Stomach (tissue), 9 donors: ENCODE results near the gene DNAJC3. TPM values are rescaled to one million over a fixed set of nuclear protein-coding genes. Genes with fewer than 3 reads are reported as not detected.

ENCODE experiments used
- DNase-seq, 2 donors: peaks; one replicate each; pipeline versions ENCODE4 v3.0.0 to v3.0.0-alpha.2; 2013 to 2019
- H3K27ac ChIP-seq, 5 donors: fragments of 200-600 bp in 4 of 5; sonication (generic) in 4 of 5; one replicate each; pipeline ENCODE4 v1.5.1; 2013 to 2019; ENCODE audit warnings: mild to moderate bottlenecking in 1 of 5, moderate library complexity in 1 of 5
- H3K27me3 ChIP-seq, 3 donors: fragments of 200-600 bp; sonication (generic); one replicate each; pipeline ENCODE4 v1.5.1; 2017 to 2019; ENCODE audit warnings: mixed run types in 1 of 3
- H3K36me3 ChIP-seq, 4 donors: fragments of 200-600 bp; sonication (generic); 1 replicate in 3 of 4; 2 replicates in 1 of 4; pipeline ENCODE4 v1.5.1; 2016 to 2019
- H3K4me1 ChIP-seq, 4 donors: fragments of 200-600 bp; sonication (generic); one replicate each; pipeline ENCODE4 v1.5.1; 2016 to 2019
- H3K4me3 ChIP-seq, 4 donors: fragments of 200-600 bp; sonication (generic) in 3 of 4; one replicate each; pipeline ENCODE4 v1.5.1; 2016 to 2019; ENCODE audit warnings: mild to moderate bottlenecking in 1 of 4
- H3K9me3 ChIP-seq, 4 donors: fragments of 200-600 bp; sonication (generic); one replicate each; pipeline ENCODE4 v1.5.1; 2016 to 2019
- CTCF ChIP-seq, 7 experiments: fragments of 450-650 bp in 4 of 7; fragments of 200-600 bp in 3 of 7; sonication (generic) in 3 of 7; IDR thresholded peaks; one replicate each; pipeline ENCODE4 v1.5.1; 2016 to 2019; ENCODE audit warnings: antibody characterized with exemption in 7 of 7, control low read depth in 2 of 7, mild to moderate bottlenecking in 1 of 7
- EP300 ChIP-seq: sonication (generic); formaldehyde crosslinking; IDR thresholded peaks from one replicate; pipeline ENCODE4 v1.6.1; 2017; ENCODE audit warnings: antibody characterized with exemption
- POLR2A ChIP-seq, 4 donors: fragments of 450-650 bp; IDR thresholded peaks; one replicate each; pipeline ENCODE4 v1.6.1; 2016; ENCODE audit warnings: antibody characterized with exemption in 4 of 4, control low read depth in 2 of 4, mild to moderate bottlenecking in 1 of 4, moderate library complexity in 1 of 4
- POLR2AphosphoS5 ChIP-seq, 3 donors: sonication (generic); formaldehyde crosslinking; IDR thresholded peaks; one replicate each; pipeline ENCODE4 v1.6.1; 2016; ENCODE audit warnings: antibody characterized with exemption in 3 of 3
- WGBS, 5 donors: extraction: QIAGEN DNeasy Blood & Tissue Kit in 3 of 5; methylation state at CpG; one replicate each; pipeline versions ENCODE4 v1.1.5 to v1.1.7; 2013 to 2018; 5-methylcytosine and 5-hydroxymethylcytosine counted together
- intact Hi-C: fragments of 100-400 bp; cut with DNase I; formaldehyde crosslinking; loops from one replicate; pipeline ENCODE4 v1.15.1; 2023; ENCODE audit warnings: low total_unique reads
- polyA plus RNA-seq, 3 donors: library from polyadenylated mRNA; stranded (reverse); fragments of 200-250 nt; gene quantifications; one replicate each; pipeline ENCODE4 v1.2.3, GENCODE V29; 2013
- total RNA-seq, 5 donors: library from RNA; depleted of rRNA; stranded (reverse); fragments of >200 nt; gene quantifications; one replicate each; pipeline versions ENCODE4 v1.1.0 to v1.2.3, GENCODE V29; 2014 to 2016
- donor health status: healthy with polysubstance abuse.
- donor health status: Bipolar disorder and iron deficiency.
- donor health status: healthy.

Gene DNAJC3
- total and polyA plus RNA-seq, 8 donors = 6.3 to 102 (median 11.9) TPM

DNA sequence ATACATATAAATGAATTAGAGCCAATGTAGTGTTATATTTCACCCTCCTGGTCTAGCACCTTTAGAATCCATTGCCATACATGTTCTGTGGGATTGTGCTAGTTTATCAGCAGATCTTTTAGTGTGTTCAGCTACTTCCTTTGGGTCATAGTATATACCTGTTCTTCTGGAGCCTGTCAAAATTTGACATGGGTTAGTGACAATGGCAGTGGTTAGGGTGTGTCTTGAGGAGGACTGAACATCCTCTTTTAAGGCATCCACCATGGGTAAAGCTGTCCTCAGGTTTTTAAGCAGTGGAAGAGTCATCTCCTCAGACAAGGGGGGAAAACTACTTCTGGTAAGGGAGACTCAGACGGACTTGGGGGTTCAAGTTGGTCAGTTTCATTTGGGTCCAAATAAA lies 29.4 kb downstream of the DNAJC3 start:
- no peak overlapping the region for H3K27ac ChIP-seq
- intact Hi-C loops = no loop called here

DNA sequence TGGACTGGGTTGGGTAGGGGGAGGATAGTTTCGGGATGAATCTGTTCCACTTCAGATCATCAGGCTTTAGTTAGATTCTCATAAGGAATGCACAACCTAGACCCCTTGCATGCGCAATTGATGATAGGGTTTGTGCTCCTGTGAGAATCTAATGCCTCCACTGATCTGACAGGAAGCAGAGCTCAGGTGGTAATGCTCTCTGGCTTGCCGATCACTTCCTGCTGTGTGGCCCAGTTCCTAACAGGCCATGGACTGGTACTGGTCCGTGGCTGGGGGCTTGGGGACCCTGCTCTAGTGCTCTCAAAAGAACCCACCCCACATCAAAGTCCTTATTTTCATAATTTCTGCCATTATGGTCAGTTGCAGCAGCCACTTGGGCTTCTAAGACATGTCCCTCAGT lies 30.1 kb downstream of the DNAJC3 start:
- peaks cover 0 to 53% (median 20%) of the 10 kb centered on the region in 4 donors for H3K4me1 ChIP-seq
- TF ChIP-seq POLR2A (IDR thresholded peaks at IDR 0.05) (no peak), POLR2AphosphoS5 (IDR thresholded peaks at IDR 0.05) (no peak), CTCF (IDR thresholded peaks at IDR 0.05) (no peak), EP300 (no peak)

More for the DNA sequence above, 29.4 kb downstream of the DNAJC3 start:
- TF ChIP-seq EP300 (no peak), CTCF (IDR thresholded peaks at IDR 0.05) (no peak), POLR2A (IDR thresholded peaks at IDR 0.05) (no peak), POLR2AphosphoS5 (IDR thresholded peaks at IDR 0.05) (no peak)
- 89 to 97% (median 96%) methylated on average over 1 of the region's 1 CpG for WGBS, 5 donors
- no peak overlapping the region for H3K4me3 ChIP-seq
- H3K27me3 ChIP-seq = no peaks in the 10 kb centered on the region
- peaks cover 0 to 56% (median 21%) of the 10 kb centered on the region in 4 donors for H3K4me1 ChIP-seq
- H3K36me3 ChIP-seq = peaks cover 5 to 22% (median 17%) of the 10 kb centered on the region in 4 donors
- DNase-seq = no peak
- no peaks in the 10 kb centered on the region for H3K9me3 ChIP-seq

GRCh38 chr13:95707442-95708390 lies 30.8 kb downstream of the DNAJC3 start:
- TF ChIP-seq POLR2AphosphoS5 (IDR thresholded peaks at IDR 0.05) (no peak), CTCF (IDR thresholded peaks at IDR 0.05) (no peak), POLR2A (IDR thresholded peaks at IDR 0.05) (no peak), EP300 (no peak)
- peaks cover 5 to 35% (median 31%) of the 10 kb centered on the region in 4 donors for H3K36me3 ChIP-seq
- H3K4me3 ChIP-seq = no peak overlapping the region
- peaks cover 0 to under 1% (median 0%) of the 10 kb centered on the region in 4 donors for H3K9me3 ChIP-seq
- H3K27me3 ChIP-seq = no peaks in the 10 kb centered on the region
- H3K4me1 ChIP-seq = peaks cover 0 to 53% (median 17%) of the 10 kb centered on the region in 4 donors
- DNase-seq = no peak
- WGBS, 5 donors = 82 to 93% (median 90%) methylated on average over 9 of the region's 9 CpGs
- intact Hi-C loops = no loop called here
- H3K27ac ChIP-seq = peak overlapping the region in 2 of 5 donors; percentile 40 to 60

More for the DNA sequence above, 30.1 kb downstream of the DNAJC3 start:
- WGBS, 5 donors = 81 to 96% (median 88%) methylated on average over 4 of the region's 4 CpGs
- peaks cover 5 to 29% (median 24%) of the 10 kb centered on the region in 4 donors for H3K36me3 ChIP-seq
- no peak overlapping the region for H3K4me3 ChIP-seq
- H3K27me3 ChIP-seq = no peaks in the 10 kb centered on the region
- DNase-seq = no peak
- peak overlapping the region in 1 of 5 donors; percentile 60 for H3K27ac ChIP-seq
- intact Hi-C loops = no loop called here
- H3K9me3 ChIP-seq = no peaks in the 10 kb centered on the region

DNA sequence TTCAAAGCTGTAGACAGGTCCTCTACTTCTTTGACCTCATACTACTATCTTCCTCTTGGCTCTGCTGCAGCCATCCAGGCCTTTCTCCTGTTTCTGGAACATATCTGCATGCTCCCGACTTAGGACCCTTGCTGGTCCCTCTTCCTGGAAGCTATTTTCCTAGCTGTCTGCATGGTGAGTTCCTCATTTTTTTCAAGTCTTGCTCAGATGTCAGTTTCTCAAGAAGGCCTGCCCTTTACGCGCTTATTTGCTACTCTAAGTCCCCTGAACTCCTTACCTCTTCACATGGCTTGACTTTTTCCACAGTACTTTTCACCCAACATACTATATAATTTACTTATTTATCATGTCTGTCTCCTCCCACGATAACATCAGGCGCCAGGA lies 31.4 kb downstream of the DNAJC3 start:
- Histone ChIP-seq H3K27ac (peak overlapping the region in 2 of 5 donors; percentile 40 to 60), H3K36me3 (peaks cover 5 to 42% (median 37%) of the 10 kb centered on the region in 4 donors), H3K4me1 (peaks cover 0 to 46% (median 12%) of the 10 kb centered on the region in 4 donors), H3K4me3 (no peak overlapping the region), H3K9me3 (peaks cover 0 to 7% (median 4%) of the 10 kb centered on the region in 4 donors), H3K27me3 (no peaks in the 10 kb centered on the region)
- TF ChIP-seq CTCF (IDR thresholded peaks at IDR 0.05) (no peak), POLR2A (IDR thresholded peaks at IDR 0.05) (no peak), EP300 (no peak), POLR2AphosphoS5 (IDR thresholded peaks at IDR 0.05) (no peak)
- 87 to 94% (median 87%) methylated on average over 5 of the region's 5 CpGs for WGBS, 5 donors
- intact Hi-C loops = no loop called here
- DNase-seq = no peak
